Fibroblast of lung (primary cell): ENCODE results near the gene TLE6.

Source experiments
- CTCF ChIP-seq, 2 donors: IDR thresholded peaks in 1 of 2; conservative IDR thresholded peaks in 1 of 2; 1 replicate in 1 of 2; 2 replicates in 1 of 2; pipeline ENCODE4 v1.5.1; 2011 to 2012; ENCODE audit warnings: low read length in 2 of 2, control low read depth in 1 of 2, inconsistent platforms in 1 of 2, low read depth in 1 of 2, mild to moderate bottlenecking in 1 of 2
- EZH2 ChIP-seq: IDR thresholded peaks from 2 replicates; pipeline ENCODE4 v1.5.1; 2012; ENCODE audit warnings: low read length, control low read depth, mild to moderate bottlenecking; ENCODE audit errors: missing control alignments

GRCh38 chr19:2997720-2998119 lies 20.4 kb downstream of the TLE6 start:
- no peak for TF ChIP-seq EZH2
- no peak for TF ChIP-seq CTCF (conservative IDR thresholded peaks at IDR 0.05 in 1 of 2, IDR thresholded peaks at IDR 0.05 in 1 of 2; ENCODE audit: low read depth in 1 of 2, low read length in 2 of 2)
